Measurements from ENCODE around the gene DLL3. TPM values are rescaled to one million over a fixed set of nuclear protein-coding genes. Genes with fewer than 3 reads are reported as not detected.

DLL3 gene
- total and polyA plus RNA-seq, 2 experiments from 2014 or later = 1.1 to 1.6 TPM

GRCh38 chr19:39553082-39553652, 54.4 kb downstream of the DLL3 start:
- no peaks in the 10 kb centered on the region for H3K36me3 ChIP-seq (replicated peaks; ENCODE audit: insufficient read depth, low read depth)
- WGBS (ENCODE audit: low lambda C conversion rate, missing lambda C conversion rate) = 70% methylated on average over 7 of the region's 7 CpGs

DNA sequence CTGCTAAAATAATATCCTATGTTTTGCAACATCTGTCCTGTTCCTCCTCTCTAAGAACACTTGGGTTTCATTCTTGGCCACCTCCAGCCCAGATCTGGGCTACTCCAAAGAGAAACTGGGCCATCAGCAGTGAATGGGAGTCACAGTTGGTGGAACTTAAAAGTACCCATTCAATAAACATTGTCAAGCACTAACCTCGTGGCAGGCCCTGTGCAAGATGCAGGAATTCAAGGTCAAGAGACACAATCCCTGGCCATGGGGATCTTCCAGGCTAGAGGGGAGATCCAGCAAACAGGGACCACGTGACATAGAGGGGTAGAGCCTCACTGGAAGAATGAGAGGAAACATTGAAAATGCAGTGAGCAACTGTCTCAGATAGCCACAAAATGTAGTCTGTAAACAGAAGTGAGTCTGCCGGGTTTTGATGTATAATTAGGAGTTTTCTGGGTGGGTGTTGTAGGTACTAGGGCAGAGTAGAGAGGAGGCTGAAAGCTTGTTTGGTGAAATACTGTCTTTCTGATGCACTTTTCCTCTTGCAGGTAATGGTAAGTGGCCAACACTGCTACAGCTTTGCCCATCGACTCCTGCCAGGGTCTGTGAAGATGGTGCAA, 56.1 kb downstream of the DLL3 start:
- H3K4me3 ChIP-seq = no peak overlapping the region
- H3K36me3 ChIP-seq (replicated peaks; ENCODE audit: insufficient read depth, low read depth) = no peaks in the 10 kb centered on the region
- H3K4me2 ChIP-seq = no peak overlapping the region
- WGBS (ENCODE audit: low lambda C conversion rate, missing lambda C conversion rate) = 83% methylated on average over 4 of the region's 4 CpGs
- no peak for DNase-seq (ENCODE audit: low spot score)
- no peaks in the 10 kb centered on the region for H3K9me3 ChIP-seq (ENCODE audit: low read depth)
- H3K4me1 ChIP-seq (ENCODE audit: insufficient read depth) = no peaks in the 10 kb centered on the region
- H3K9me2 ChIP-seq (replicated peaks; ENCODE audit: insufficient read depth) = no peaks in the 10 kb centered on the region
- no peaks in the 10 kb centered on the region for H4K20me1 ChIP-seq (ENCODE audit: insufficient read depth, poor library complexity, severe bottlenecking)
- no peaks in the 10 kb centered on the region for H3K79me2 ChIP-seq
- no peak overlapping the region for H2AFZ ChIP-seq
- H3K27me3 ChIP-seq = peaks cover 10% of the 10 kb centered on the region
- TF ChIP-seq, protein P1, sequence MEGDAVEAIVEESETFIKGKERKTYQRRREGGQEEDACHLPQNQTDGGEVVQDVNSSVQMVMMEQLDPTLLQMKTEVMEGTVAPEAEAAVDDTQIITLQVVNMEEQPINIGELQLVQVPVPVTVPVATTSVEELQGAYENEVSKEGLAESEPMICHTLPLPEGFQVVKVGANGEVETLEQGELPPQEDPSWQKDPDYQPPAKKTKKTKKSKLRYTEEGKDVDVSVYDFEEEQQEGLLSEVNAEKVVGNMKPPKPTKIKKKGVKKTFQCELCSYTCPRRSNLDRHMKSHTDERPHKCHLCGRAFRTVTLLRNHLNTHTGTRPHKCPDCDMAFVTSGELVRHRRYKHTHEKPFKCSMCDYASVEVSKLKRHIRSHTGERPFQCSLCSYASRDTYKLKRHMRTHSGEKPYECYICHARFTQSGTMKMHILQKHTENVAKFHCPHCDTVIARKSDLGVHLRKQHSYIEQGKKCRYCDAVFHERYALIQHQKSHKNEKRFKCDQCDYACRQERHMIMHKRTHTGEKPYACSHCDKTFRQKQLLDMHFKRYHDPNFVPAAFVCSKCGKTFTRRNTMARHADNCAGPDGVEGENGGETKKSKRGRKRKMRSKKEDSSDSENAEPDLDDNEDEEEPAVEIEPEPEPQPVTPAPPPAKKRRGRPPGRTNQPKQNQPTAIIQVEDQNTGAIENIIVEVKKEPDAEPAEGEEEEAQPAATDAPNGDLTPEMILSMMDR (IDR thresholded peaks at IDR 0.05; ENCODE audit: poor library complexity) = no peak
- TF ChIP-seq EZH2phosphoT487 (IDR thresholded peaks at IDR 0.05; ENCODE audit: low read depth, severe bottlenecking, unreplicated experiment) (no peak), EZH2 (IDR thresholded peaks at IDR 0.05; ENCODE audit: borderline replicate concordance) (no peak)
- H3K27ac ChIP-seq = no peak overlapping the region

More at GRCh38 chr19:39553082-39553652, 54.4 kb downstream of the DLL3 start:
- Histone ChIP-seq H3K4me2 (no peak overlapping the region), H3K9me3 (ENCODE audit: low read depth) (no peaks in the 10 kb centered on the region), H3K4me3 (no peak overlapping the region), H3K4me1 (ENCODE audit: insufficient read depth) (no peaks in the 10 kb centered on the region), H2AFZ (no peak overlapping the region), H3K27ac (no peak overlapping the region), H3K9me2 (replicated peaks; ENCODE audit: insufficient read depth) (no peaks in the 10 kb centered on the region), H3K79me2 (no peaks in the 10 kb centered on the region), H3K27me3 (peaks cover 8% of the 10 kb centered on the region), H4K20me1 (ENCODE audit: insufficient read depth, poor library complexity, severe bottlenecking) (no peaks in the 10 kb centered on the region)
- TF ChIP-seq, protein P1 (IDR thresholded peaks at IDR 0.05; ENCODE audit: poor library complexity) = no peak
- TF ChIP-seq EZH2 (IDR thresholded peaks at IDR 0.05; ENCODE audit: borderline replicate concordance) = no peak
- TF ChIP-seq EZH2phosphoT487 (IDR thresholded peaks at IDR 0.05; ENCODE audit: low read depth, severe bottlenecking, unreplicated experiment) = no peak
- DNase-seq (ENCODE audit: low spot score) = no peak

- H3K4me1 ChIP-seq (ENCODE audit: insufficient read depth) = no peaks in the 10 kb centered on the region
- no peak overlapping the region for H2AFZ ChIP-seq
- WGBS (ENCODE audit: low lambda C conversion rate, missing lambda C conversion rate) = 60% methylated on average over 1 of the region's 1 CpG
- H3K9me2 ChIP-seq (replicated peaks; ENCODE audit: insufficient read depth) = no peaks in the 10 kb centered on the region
- no peaks in the 10 kb centered on the region for H4K20me1 ChIP-seq (ENCODE audit: insufficient read depth, poor library complexity, severe bottlenecking)
- DNase-seq (ENCODE audit: low spot score) = no peak
- peaks cover 18% of the 10 kb centered on the region for H3K27me3 ChIP-seq
- H3K4me2 ChIP-seq = no peak overlapping the region
- H3K9me3 ChIP-seq (ENCODE audit: low read depth) = no peaks in the 10 kb centered on the region
- H3K27ac ChIP-seq = no peak overlapping the region
- no peak overlapping the region for H3K4me3 ChIP-seq
- no peak for TF ChIP-seq EZH2 (IDR thresholded peaks at IDR 0.05; ENCODE audit: borderline replicate concordance)
- TF ChIP-seq, protein P1 (IDR thresholded peaks at IDR 0.05; ENCODE audit: poor library complexity) = no peak
- TF ChIP-seq EZH2phosphoT487 (IDR thresholded peaks at IDR 0.05; ENCODE audit: low read depth, severe bottlenecking, unreplicated experiment) = no peak
- H3K36me3 ChIP-seq (replicated peaks; ENCODE audit: insufficient read depth, low read depth) = no peaks in the 10 kb centered on the region
- H3K79me2 ChIP-seq = no peaks in the 10 kb centered on the region
Observed at GRCh38 chr19:39555883-39556282, 57.1 kb downstream of the DLL3 start.

Other genes starting within 250 kb of the DLL3 start
- not detected in 2 replicates for gene IFNL2, start 230.6 kb upstream of the DLL3 start, total RNA-seq
- not detected in 2 replicates for gene IFNL2, start 230.6 kb upstream of the DLL3 start, polyA plus RNA-seq
- not detected in 2 replicates for gene IFNL1, start 202.5 kb upstream of the DLL3 start, total RNA-seq
- gene IFNL1, start 202.5 kb upstream of the DLL3 start, polyA plus RNA-seq = not detected in 2 replicates
- 1.1 and 2.4 TPM in 2 replicates for gene LRFN1, start 178.1 kb upstream of the DLL3 start, total RNA-seq
- gene LRFN1, start 178.1 kb upstream of the DLL3 start, polyA plus RNA-seq = 5.6 and 6.1 TPM in 2 replicates
- gene GMFG, start 162.9 kb upstream of the DLL3 start, total RNA-seq = 0.32 TPM in 1 of 2 replicates, not detected in the other
- 0.86 and 2.9 TPM in 2 replicates for gene GMFG, start 162.9 kb upstream of the DLL3 start, polyA plus RNA-seq
- gene SAMD4B, start 156.5 kb upstream of the DLL3 start, total RNA-seq = 39.2 and 54.8 TPM in 2 replicates
- gene SAMD4B, start 156.5 kb upstream of the DLL3 start, polyA plus RNA-seq = 61.0 and 66.5 TPM in 2 replicates
- 30.4 and 42.5 TPM in 2 replicates for gene PAF1, start 107.8 kb upstream of the DLL3 start, total RNA-seq
- gene PAF1, start 107.8 kb upstream of the DLL3 start, polyA plus RNA-seq = 53.5 and 54.4 TPM in 2 replicates
- 18.9 and 21.4 TPM in 2 replicates for gene MED29, start 107.6 kb upstream of the DLL3 start, total RNA-seq
- gene MED29, start 107.6 kb upstream of the DLL3 start, polyA plus RNA-seq = 27.9 and 38.6 TPM in 2 replicates
- 72.9 and 95.8 TPM in 2 replicates for gene ZFP36, start 92.1 kb upstream of the DLL3 start, total RNA-seq
- gene ZFP36, start 92.1 kb upstream of the DLL3 start, polyA plus RNA-seq = 1,034 and 1,087 TPM in 2 replicates
- 17.7 and 25.3 TPM in 2 replicates for gene PLEKHG2, start 86.3 kb upstream of the DLL3 start, total RNA-seq
- 34.0 and 44.0 TPM in 2 replicates for gene PLEKHG2, start 86.3 kb upstream of the DLL3 start, polyA plus RNA-seq
- gene RPS16, start 63.0 kb upstream of the DLL3 start, total RNA-seq = 63.8 and 115 TPM in 2 replicates
- 409 and 411 TPM in 2 replicates for gene RPS16, start 63.0 kb upstream of the DLL3 start, polyA plus RNA-seq
- gene SUPT5H, start 53.4 kb upstream of the DLL3 start, total RNA-seq = 63.7 and 71.6 TPM in 2 replicates
- gene SUPT5H, start 53.4 kb upstream of the DLL3 start, polyA plus RNA-seq = 184 and 213 TPM in 2 replicates
- gene TIMM50, start 18.1 kb upstream of the DLL3 start, total RNA-seq = 53.1 and 57.2 TPM in 2 replicates
- gene TIMM50, start 18.1 kb upstream of the DLL3 start, polyA plus RNA-seq = 56.4 and 61.7 TPM in 2 replicates
- 0.50 and 2.0 TPM in 2 replicates for gene SELENOV, start 16.2 kb downstream of the DLL3 start, total RNA-seq
- 0.98 and 2.2 TPM in 2 replicates for gene SELENOV, start 16.2 kb downstream of the DLL3 start, polyA plus RNA-seq
- 3.4 and 3.7 TPM in 2 replicates for gene EID2B, start 33.9 kb downstream of the DLL3 start, total RNA-seq
- 1.0 and 2.2 TPM in 2 replicates for gene EID2B, start 33.9 kb downstream of the DLL3 start, polyA plus RNA-seq
- 13.6 and 18.6 TPM in 2 replicates for gene EID2, start 41.2 kb downstream of the DLL3 start, total RNA-seq
- gene EID2, start 41.2 kb downstream of the DLL3 start, polyA plus RNA-seq = 29.3 and 34.8 TPM in 2 replicates
- gene LGALS13, start 103.6 kb downstream of the DLL3 start, total RNA-seq = not detected in 2 replicates
- not detected in 2 replicates for gene LGALS13, start 103.6 kb downstream of the DLL3 start, polyA plus RNA-seq
- gene LGALS16, start 157.0 kb downstream of the DLL3 start, total RNA-seq = not detected in 2 replicates
- not detected in 2 replicates for gene LGALS16, start 157.0 kb downstream of the DLL3 start, polyA plus RNA-seq
- 0.88 and 1.2 TPM in 2 replicates for gene LGALS14, start 205.5 kb downstream of the DLL3 start, total RNA-seq
- 1.3 TPM in 1 of 2 replicates, not detected in the other for gene LGALS14, start 205.5 kb downstream of the DLL3 start, polyA plus RNA-seq
- gene CLC, start 239.1 kb downstream of the DLL3 start, total RNA-seq = not detected in 2 replicates
- not detected in 2 replicates for gene CLC, start 239.1 kb downstream of the DLL3 start, polyA plus RNA-seq

All from hepatocyte (in vitro differentiated cells).